ENCODE data around the gene PEX7. TPM values are rescaled to one million over a fixed set of nuclear protein-coding genes. Genes with fewer than 3 reads are reported as not detected.

The PEX7 gene
- total RNA-seq, 1 experiment from 2014 or later, result 8.1 TPM

DNA sequence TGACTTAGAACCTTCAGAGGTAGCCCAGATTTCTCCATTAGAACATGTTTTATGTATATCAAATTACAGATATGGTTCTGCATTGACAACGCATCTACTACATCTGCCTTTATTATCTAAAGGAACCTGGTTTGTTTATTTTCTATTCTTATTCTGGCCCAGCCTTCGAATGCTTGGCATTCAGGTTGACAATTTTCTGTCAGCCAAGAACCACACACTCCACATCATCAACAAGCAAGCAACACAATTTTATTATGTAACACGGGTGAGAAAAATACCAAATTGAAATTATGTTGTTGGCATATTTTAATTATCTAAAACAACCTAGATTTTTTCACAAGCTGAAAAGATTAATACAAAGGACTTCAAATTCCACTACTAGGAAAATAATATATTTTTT lies 44.7 kb upstream of the PEX7 start:
- H3K27ac ChIP-seq (ENCODE audit: low read depth, low read length), result no peak overlapping the region
- no peak overlapping the region for H3K4me3 ChIP-seq (replicated peaks in 1 of 2; ENCODE audit: low read depth in 1 of 2, low read length in 2 of 2)
- DNase-seq (ENCODE audit: low read depth, low spot score) (no peak), ATAC-seq (no peak)
- intact Hi-C loops (cut with micrococcal nuclease), result no loop called here
- POLR2A ChIA-PET, result interaction anchor here (1.4 kb wide), 1 partner anchor 14 kb away, joined by 4 read pairs; the partner anchor contains the start of gene MAP3K5
- H3K27me3 ChIP-seq (ENCODE audit: insufficient read depth, low read length), result no peaks in the 10 kb centered on the region
- H3K9me2 ChIP-seq (ENCODE audit: insufficient read depth), result no peaks in the 10 kb centered on the region
- no peak overlapping the region for H2AFZ ChIP-seq (ENCODE audit: low read depth, low read length, poor library complexity, severe bottlenecking)
- CTCF ChIA-PET, result no interaction called here
- BruUV-seq (replicated peaks), result no TSS peak
- no peak for TF ChIP-seq CEBPB (IDR thresholded peaks at IDR 0.05; ENCODE audit: low read depth)
- TF ChIP-seq, protein P1, sequence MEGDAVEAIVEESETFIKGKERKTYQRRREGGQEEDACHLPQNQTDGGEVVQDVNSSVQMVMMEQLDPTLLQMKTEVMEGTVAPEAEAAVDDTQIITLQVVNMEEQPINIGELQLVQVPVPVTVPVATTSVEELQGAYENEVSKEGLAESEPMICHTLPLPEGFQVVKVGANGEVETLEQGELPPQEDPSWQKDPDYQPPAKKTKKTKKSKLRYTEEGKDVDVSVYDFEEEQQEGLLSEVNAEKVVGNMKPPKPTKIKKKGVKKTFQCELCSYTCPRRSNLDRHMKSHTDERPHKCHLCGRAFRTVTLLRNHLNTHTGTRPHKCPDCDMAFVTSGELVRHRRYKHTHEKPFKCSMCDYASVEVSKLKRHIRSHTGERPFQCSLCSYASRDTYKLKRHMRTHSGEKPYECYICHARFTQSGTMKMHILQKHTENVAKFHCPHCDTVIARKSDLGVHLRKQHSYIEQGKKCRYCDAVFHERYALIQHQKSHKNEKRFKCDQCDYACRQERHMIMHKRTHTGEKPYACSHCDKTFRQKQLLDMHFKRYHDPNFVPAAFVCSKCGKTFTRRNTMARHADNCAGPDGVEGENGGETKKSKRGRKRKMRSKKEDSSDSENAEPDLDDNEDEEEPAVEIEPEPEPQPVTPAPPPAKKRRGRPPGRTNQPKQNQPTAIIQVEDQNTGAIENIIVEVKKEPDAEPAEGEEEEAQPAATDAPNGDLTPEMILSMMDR (IDR thresholded peaks at IDR 0.05 in 2 of 3, conservative IDR thresholded peaks at IDR 0.05 in 1 of 3; ENCODE audit: borderline replicate concordance in 1 of 3, insufficient read depth in 1 of 3, low read depth in 2 of 3, low read length in 2 of 3), result no peak
- no peak for TF ChIP-seq ZNF274 (IDR thresholded peaks at IDR 0.05; ENCODE audit: low read depth, low read length)
- no peak for TF ChIP-seq EGR1 (IDR thresholded peaks at IDR 0.05; ENCODE audit: low read depth)
- TF ChIP-seq SIN3A (IDR thresholded peaks at IDR 0.05; ENCODE audit: low read depth), result no peak
- TF ChIP-seq POLR2AphosphoS5 (IDR thresholded peaks at IDR 0.05; ENCODE audit: low read depth, low read length), result no peak
- TF ChIP-seq EZH2 (IDR thresholded peaks at IDR 0.05), result no peak
- TF ChIP-seq SRF (IDR thresholded peaks at IDR 0.05; ENCODE audit: low read depth), result no peak
- no peak for TF ChIP-seq FOSL1 (IDR thresholded peaks at IDR 0.05; ENCODE audit: low read depth)
- no peaks in the 10 kb centered on the region for H3K36me3 ChIP-seq (ENCODE audit: control insufficient read depth in 1 of 2, insufficient read depth in 2 of 2, low read length in 2 of 2)
- H3K79me2 ChIP-seq (ENCODE audit: insufficient read depth, low read length), result peaks cover 19% of the 10 kb centered on the region; the same call in 1 of the 2 replicates
- no peaks in the 10 kb centered on the region for H3K9me3 ChIP-seq (ENCODE audit: control insufficient read depth in 1 of 2, insufficient read depth in 1 of 2, low read depth in 1 of 2, low read length in 2 of 2)
- peaks cover 22 to 37% of the 10 kb centered on the region in 2 experiments for H3K4me1 ChIP-seq (ENCODE audit: control insufficient read depth in 1 of 2, insufficient read depth in 2 of 2, low read length in 2 of 2)
- RAD21 ChIA-PET (ENCODE audit: low non-redundant PET in 1 of 2, low total read pairs in 2 of 2, uncharacterized antibody in 2 of 2, unreplicated experiment in 2 of 2), result no interaction called here
- H3K4me2 ChIP-seq (ENCODE audit: low read length), result no peak overlapping the region
- H4K20me1 ChIP-seq (ENCODE audit: insufficient read depth), result no peaks in the 10 kb centered on the region
- H3K9ac ChIP-seq (ENCODE audit: low read length), result no peak overlapping the region

DNA sequence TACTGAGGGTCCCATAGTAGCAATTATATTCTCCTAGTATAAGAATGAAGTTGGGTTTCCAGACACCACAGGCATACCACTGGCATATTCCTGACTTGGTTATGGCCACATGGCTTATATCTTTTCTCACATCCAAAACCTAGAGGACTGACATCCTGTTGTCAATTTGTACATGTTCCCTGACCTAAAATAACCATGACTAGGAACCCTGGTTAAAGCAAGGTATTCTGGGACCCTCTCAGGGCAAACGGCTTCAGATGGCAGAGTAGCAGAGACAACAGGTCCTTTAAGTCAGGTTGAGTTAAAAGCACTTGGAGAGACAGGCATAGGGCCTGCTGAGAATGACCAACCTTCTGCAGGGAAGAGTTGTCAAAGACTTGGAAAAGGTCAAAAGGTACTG lies 42.7 kb upstream of the PEX7 start:
- H2AFZ ChIP-seq (ENCODE audit: low read depth, low read length, poor library complexity, severe bottlenecking), result no peak overlapping the region
- no peak overlapping the region for H3K4me2 ChIP-seq (ENCODE audit: low read length)
- no peak for DNase-seq (ENCODE audit: low read depth, low spot score)
- peaks cover 25% of the 10 kb centered on the region; the same call in 1 of the 2 replicates for H3K79me2 ChIP-seq (ENCODE audit: insufficient read depth, low read length)
- RAD21 ChIA-PET (ENCODE audit: low non-redundant PET in 1 of 2, low total read pairs in 2 of 2, uncharacterized antibody in 2 of 2, unreplicated experiment in 2 of 2), result no interaction called here
- CTCF ChIA-PET, result no interaction called here
- no peak for ATAC-seq
- no peak overlapping the region for H3K9ac ChIP-seq (ENCODE audit: low read length)
- intact Hi-C loops (cut with micrococcal nuclease), result no loop called here
- TF ChIP-seq SRF (IDR thresholded peaks at IDR 0.05; ENCODE audit: low read depth) (no peak), EGR1 (IDR thresholded peaks at IDR 0.05; ENCODE audit: low read depth) (no peak), CEBPB (IDR thresholded peaks at IDR 0.05; ENCODE audit: low read depth) (no peak), ZNF274 (IDR thresholded peaks at IDR 0.05; ENCODE audit: low read depth, low read length) (no peak), POLR2AphosphoS5 (IDR thresholded peaks at IDR 0.05; ENCODE audit: low read depth, low read length) (no peak), ZFX (IDR thresholded peaks at IDR 0.05) (no peak)
- TF ChIP-seq, protein P2, sequence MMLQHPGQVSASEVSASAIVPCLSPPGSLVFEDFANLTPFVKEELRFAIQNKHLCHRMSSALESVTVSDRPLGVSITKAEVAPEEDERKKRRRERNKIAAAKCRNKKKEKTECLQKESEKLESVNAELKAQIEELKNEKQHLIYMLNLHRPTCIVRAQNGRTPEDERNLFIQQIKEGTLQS (IDR thresholded peaks at IDR 0.05), result no peak
- TF ChIP-seq, protein P3, sequence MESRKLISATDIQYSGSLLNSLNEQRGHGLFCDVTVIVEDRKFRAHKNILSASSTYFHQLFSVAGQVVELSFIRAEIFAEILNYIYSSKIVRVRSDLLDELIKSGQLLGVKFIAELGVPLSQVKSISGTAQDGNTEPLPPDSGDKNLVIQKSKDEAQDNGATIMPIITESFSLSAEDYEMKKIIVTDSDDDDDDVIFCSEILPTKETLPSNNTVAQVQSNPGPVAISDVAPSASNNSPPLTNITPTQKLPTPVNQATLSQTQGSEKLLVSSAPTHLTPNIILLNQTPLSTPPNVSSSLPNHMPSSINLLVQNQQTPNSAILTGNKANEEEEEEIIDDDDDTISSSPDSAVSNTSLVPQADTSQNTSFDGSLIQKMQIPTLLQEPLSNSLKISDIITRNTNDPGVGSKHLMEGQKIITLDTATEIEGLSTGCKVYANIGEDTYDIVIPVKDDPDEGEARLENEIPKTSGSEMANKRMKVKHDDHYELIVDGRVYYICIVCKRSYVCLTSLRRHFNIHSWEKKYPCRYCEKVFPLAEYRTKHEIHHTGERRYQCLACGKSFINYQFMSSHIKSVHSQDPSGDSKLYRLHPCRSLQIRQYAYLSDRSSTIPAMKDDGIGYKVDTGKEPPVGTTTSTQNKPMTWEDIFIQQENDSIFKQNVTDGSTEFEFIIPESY (IDR thresholded peaks at IDR 0.05; ENCODE audit: extremely low read depth, insufficient replicate concordance, low read length), result no peak
- TF ChIP-seq, protein P4, sequence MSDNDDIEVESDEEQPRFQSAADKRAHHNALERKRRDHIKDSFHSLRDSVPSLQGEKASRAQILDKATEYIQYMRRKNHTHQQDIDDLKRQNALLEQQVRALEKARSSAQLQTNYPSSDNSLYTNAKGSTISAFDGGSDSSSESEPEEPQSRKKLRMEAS (IDR thresholded peaks at IDR 0.05), result no peak
- BruUV-seq (replicated peaks), result no TSS peak
- H3K9me2 ChIP-seq (ENCODE audit: insufficient read depth), result no peaks in the 10 kb centered on the region
- no peaks in the 10 kb centered on the region for H3K9me3 ChIP-seq (ENCODE audit: control insufficient read depth in 1 of 2, insufficient read depth in 1 of 2, low read depth in 1 of 2, low read length in 2 of 2)
- peaks cover 16 to 40% of the 10 kb centered on the region in 2 experiments for H3K4me1 ChIP-seq (ENCODE audit: control insufficient read depth in 1 of 2, insufficient read depth in 2 of 2, low read length in 2 of 2)
- no peaks in the 10 kb centered on the region for H4K20me1 ChIP-seq (ENCODE audit: insufficient read depth)
- no peak overlapping the region for H3K27ac ChIP-seq (ENCODE audit: low read depth, low read length)
- no peak overlapping the region for H3K4me3 ChIP-seq (replicated peaks in 1 of 2; ENCODE audit: low read depth in 1 of 2, low read length in 2 of 2)
- no peaks in the 10 kb centered on the region for H3K27me3 ChIP-seq (ENCODE audit: insufficient read depth, low read length)
- H3K36me3 ChIP-seq (ENCODE audit: control insufficient read depth in 1 of 2, insufficient read depth in 2 of 2, low read length in 2 of 2), result no peaks in the 10 kb centered on the region
- POLR2A ChIA-PET, result no interaction called here

All from HCT116 (cell line).